HG02678 (cell line): ENCODE data around the gene LPCAT3.

Experiments
- ATAC-seq: cut with Tn5 transposase; IDR thresholded peaks from one replicate; pipeline ENCODE4 v1.9.1; 2021; ENCODE audit warnings: mild to moderate bottlenecking, moderate library complexity; ENCODE audit not compliant: unreplicated experiment

Gene LPCAT3

DNA sequence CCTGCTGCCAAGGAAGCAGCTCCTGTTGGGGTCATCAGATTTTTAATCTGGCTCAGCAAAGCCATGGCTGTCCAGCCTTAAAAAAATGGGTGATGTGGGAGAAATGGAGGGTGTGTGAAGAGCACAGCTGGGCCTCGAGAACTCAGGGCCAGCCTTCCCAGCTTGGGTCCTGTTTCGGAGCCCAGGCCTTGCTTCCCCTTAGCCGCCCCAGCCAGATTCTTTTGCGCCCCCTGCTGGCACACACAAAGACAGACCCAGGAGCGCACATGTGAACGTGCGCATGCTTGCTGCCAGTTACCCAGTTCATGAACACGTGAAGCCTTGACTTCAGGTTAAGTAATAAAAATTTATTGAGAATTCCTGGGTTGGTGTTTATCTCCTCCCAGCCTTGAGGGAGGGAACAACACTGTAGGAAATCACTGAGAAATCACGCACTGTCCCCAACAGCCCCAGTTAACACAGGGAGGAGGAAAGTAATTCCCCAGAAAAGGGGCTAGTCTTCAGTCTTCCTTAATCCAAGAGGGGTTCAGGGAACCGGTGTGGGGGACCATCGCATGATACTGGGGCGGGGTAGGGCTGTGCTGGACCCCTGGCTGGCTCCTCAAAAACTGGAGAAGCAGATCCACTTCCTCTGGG, 53.1 kb downstream of the LPCAT3 start:
- ATAC-seq, result peak; percentile 44

DNA sequence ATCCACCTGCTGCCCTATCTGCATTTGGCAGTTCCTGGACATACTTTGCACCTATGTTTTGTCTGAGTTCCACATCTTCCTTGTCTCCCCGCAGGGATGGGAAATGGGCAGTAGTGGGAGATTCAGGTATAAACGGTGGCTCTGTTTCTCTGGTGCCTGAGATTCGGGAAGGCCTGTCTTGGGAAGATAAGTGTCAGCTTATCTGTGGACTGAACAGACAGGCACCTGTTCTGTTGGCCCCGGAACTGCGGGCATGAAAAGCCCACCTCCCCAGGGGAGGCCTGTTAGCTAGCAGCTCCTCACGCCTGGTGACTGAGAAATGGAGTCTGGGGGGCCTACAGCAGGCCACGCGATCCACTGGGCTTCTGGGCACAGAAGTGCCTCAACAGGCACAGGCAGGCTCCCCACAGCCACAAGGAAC, 53.7 kb downstream of the LPCAT3 start:
- no peak for ATAC-seq

DNA sequence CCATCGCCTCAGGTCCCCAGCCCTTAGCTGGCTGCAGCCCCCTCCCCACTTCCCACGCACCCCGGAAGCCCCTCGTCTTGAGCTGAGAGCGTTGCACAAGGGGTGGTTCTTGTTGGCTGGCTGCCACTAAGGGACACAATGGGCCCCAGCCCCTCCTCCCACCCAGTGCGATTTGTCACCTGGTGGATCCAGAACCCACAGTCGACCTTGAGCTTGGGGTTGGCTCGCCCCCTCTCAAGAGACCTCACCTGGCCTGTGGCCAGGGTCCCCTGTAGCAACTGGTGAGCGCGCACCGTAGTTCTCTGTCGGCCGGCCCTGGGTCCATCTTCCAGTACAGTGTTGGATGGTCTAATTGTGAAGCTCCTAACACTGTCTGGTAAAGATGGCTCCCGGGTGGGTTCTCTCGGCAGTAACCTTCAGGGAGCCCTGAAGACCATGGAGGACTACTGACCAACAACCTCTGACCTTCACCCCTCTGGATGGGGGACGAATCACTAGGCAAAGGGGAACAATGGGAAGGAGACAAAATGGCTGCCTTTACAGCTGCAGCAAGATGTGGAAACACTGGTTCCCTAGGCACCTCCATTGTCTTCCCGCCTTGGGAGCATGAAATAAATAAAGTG, 54.4 kb downstream of the LPCAT3 start:
- ATAC-seq, result no peak

DNA sequence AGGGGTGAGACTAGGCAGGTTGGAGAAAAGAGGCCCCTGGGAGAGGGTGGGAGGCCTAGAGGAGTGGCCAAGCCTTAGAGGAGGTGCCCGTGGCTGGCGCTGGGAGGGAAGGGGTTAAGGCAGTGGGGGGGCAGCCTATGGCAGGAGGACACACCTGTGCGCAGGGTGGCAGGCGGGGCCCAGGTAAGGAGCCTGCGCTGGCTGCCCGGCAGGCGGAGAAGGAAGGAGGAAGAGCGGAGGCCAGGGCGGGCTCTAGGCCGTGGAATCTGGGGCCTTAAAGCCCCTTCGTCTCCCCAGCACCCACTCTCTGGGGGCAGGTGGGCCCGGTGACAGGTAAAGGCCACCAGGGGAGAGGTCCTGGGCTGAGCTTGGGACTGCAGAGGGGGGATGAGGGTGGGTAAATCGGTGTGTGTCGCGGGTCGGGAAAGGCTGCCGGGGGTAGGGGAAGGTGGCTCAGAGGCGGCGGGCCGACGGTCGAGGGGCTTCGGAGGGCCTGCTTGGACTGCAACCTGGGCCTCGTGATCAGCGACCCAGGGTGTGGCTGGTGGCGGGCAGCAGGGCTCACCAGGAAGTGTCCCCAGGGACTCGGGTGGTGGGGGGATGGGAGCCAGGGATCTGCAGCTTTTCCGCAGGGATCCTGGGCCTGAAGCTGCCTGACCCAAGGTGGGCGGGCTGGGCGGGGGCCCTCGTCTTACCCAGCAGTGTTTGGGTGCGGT, 55.1 kb downstream of the LPCAT3 start:
- ATAC-seq, result no peak

DNA sequence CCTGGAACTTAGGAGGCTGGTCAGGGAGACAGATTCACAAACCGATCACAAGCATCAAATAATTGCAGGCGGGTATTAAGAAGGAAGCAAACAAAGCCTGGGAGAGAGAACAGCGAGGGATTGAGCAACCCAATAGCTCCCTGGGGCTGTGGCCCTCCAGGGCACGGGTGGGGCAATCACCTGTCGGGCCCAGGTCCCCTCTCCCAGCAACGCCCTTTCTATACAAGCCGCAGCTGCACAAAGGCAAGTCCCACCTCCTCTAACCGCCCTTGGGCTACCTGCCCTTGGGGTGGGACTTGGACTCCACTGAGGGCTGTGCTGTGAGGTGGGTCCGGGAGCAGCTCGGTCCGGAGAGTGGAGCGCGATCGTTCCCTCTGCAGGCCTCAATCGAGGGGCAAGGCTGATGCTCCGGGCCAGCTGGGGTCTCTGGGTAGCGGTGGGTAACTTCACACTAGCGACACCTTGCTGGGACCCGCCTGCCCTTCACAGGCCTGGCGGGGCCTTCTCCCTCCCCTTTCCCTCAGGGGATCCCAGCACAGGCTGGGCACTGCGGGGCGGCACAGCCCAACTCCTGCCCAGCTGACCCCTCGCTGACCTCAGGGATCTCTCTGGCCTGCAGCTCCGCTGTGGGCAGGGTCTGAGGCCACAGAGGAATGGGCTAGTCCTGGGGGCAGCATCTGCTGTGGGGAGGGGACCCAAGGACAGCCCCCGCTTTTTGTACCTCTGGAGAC, 55.8 kb downstream of the LPCAT3 start:
- no peak for ATAC-seq

DNA sequence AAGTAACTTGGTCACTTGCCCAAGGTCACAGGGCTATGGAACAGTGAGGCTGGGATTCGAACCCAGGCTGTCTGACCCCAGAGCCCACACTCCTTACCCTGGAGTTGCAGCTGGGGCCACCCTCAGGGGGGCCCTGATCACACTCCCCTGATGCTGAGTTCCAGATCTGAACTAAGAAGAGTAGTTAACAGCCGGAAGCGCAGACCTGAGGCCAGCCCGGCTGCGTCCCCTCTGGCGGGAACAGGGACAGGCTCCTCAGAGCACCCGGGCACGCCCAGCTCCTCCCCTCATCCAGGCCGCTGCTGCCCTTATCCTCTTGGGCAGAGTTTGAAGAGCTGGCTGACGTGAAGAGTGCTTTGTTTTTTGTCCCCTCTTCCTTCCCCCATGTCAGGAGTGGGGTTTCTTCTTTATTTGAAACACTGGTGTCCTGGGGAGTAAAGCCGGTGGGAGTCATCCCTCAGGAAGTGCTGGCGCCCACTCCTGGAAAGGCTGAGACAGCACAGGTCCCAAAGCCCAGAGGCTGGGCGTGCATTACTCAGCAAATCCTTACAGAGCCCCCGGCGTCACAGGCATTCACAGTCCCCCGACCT, 56.5 kb downstream of the LPCAT3 start:
- no peak for ATAC-seq

DNA sequence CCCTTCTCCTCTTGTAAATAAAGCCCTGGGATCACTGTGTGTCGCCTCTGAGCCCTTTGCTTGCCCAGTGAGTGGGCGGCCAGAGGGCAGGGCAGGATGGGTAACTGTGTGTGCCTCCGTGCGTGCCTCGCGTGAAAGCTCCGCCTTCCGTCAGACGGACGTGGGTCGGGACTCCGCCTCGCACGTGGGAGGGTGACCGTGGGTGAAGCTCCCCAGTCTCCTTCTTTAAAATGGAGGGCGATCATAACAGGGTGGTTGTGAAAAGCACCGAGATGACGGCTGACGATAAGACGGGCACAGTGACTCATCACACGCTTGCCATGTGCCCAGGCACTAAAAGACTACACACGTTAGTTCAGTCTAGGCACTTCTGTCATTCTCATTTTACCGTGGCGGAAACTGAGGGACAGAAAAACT, 57.0 kb downstream of the LPCAT3 start:
- ATAC-seq, result no peak

DNA sequence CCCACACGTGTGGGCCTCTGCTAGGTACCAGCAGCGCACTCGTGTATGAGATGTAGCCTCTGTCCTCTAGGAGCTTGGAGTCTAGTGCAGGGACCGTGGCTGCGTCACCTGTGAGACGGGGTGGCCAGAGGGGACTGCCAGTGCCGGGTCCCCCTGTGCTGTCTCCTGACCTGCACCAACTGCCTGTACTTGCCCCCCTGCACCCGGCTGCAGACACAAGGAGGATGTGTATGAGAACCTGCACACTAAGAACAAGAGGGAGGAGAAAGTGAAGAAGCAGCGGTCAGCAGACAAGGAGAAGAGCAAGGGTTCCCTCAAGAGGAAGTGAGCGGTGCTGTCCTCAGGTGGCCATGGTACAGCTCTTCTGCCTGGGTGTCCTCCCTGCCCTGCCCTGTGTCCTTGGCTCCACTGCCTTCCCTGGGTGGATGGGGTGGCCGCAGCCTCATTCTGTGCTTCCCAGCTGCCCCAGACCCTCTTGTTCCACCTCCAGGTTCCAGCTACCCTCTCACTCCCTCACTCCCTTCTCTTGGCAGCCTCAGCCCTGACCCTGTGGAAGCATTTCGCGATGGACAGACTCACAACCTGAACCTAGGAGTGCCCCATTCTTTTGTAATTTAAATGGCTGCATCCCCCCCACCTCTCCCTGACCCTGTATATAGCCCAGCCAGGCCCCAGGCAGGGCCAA, 57.5 kb downstream of the LPCAT3 start:
- ATAC-seq, result no peak

DNA sequence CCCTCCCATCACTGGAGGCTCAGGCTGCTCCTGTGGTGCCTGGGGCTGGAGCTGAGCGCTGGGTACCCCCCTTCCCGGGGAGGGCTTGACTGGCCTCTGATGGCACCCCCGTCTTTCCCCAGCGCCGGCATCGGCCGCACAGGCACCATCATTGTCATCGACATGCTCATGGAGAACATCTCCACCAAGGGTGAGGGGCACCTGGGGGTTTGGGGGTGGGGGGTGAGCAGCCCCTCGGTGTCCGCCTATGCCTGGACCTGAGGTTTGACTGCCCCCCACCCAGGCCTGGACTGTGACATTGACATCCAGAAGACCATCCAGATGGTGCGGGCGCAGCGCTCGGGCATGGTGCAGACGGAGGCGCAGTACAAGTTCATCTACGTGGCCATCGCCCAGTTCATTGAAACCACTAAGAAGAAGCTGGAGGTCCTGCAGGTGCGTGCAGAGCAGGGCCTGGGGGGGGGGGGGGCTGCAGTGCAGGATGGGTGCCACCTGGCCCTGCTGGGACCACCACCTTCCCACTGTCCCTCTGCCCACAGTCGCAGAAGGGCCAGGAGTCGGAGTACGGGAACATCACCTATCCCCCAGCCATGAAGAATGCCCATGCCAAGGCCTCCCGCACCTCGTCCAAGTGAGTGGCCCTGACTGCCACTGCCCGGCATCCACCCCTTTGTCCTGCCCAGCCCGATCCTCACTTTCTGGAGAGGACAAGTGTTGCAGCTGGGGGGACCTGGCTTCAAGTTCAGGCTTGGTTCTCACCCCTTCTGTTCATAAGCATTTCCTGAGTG, 58.3 kb downstream of the LPCAT3 start:
- no peak for ATAC-seq

DNA sequence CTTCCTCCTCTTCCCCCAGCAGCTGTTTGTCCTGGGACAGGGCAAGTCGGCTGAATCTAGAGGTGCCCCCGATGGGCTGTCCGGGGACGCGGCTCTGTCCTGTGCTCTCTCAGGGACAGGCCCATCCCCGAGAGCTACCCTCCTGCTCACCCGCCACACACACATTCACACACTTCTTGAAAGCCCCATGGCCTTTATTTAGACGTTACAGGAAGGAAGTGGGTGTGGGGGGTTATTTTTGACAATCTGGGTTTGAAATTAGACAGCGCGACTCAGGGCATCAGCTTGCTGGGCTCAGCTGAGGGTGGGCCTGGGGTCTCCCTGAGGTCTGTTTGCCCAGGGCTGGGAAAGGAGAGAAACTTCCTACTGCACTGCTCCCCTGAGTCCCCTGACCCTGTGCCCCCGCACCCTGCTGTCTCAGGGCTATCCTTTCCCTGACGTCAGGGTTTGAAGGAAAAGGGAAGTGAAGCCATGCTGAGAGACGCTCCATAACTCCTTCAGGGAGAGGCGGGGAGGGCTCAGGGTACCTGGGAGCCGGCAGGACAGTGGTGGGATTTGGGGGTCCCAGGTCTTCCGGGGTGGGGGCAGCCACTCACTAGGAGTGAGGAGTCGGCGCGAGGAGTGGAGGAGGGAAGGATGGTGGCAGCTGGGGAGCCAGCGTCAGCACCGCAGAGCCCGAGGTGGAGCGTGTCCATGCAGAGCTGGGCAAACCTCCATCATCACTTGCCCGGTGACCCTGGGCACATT, 59.0 kb downstream of the LPCAT3 start:
- ATAC-seq, result peak; percentile 61

DNA sequence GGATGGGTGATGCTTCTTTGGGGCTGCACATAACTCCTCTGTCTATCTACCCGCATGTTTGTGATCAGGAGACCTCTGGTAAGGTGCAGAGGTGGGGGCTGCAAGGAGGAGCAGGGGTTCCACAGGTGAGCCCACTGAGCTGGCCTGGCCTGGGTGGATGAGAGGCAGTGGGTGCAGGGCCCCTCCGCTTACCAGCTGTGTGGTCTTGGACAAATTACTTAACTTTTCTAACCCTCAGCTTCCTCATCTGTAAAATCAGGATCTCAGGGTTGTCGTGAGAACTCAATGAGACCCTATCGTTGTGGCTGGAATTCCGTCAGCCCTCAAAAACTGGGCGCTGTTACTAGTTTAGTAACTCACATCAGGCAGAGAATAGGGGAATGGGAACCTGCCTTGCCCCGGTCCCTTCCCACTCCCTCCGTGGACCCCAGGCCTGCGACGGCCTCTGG, 59.6 kb downstream of the LPCAT3 start:
- no peak for ATAC-seq

DNA sequence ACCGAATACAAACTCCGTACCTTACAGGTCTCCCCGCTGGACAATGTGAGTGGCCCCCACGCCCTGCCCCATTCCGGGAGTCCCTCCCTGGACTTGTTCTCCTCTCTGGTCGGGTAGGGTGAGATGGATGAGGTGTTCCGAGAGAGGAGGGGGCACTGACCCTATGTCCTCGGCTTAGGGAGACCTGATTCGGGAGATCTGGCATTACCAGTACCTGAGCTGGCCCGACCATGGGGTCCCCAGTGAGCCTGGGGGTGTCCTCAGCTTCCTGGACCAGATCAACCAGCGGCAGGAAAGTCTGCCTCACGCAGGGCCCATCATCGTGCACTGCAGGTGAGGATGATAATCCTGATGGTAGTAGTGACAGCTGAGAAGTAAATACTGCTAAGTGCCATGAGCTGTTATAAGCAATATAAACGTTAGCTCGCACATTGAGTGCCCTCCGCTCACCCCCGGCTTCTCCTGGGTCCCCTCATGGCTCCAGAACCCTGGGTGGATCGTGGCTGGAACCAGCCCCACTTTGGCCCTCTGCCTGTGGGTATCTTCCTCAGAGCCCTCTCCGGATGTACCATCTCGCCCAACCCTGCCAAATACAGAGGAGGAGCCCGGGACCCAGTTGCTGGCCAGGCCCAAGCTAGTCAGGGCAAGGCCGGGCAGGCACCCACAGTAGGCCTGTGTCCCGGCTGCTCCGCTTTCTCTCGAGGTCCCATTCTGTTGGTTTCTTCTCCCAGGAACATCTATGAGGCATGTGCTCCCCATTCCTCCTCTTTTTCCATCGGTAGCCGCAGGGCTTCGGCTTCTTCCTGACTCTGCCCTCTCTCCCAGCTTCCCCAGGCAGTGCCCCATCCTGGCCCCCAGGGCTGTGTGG, 60.3 kb downstream of the LPCAT3 start:
- ATAC-seq, result no peak

DNA sequence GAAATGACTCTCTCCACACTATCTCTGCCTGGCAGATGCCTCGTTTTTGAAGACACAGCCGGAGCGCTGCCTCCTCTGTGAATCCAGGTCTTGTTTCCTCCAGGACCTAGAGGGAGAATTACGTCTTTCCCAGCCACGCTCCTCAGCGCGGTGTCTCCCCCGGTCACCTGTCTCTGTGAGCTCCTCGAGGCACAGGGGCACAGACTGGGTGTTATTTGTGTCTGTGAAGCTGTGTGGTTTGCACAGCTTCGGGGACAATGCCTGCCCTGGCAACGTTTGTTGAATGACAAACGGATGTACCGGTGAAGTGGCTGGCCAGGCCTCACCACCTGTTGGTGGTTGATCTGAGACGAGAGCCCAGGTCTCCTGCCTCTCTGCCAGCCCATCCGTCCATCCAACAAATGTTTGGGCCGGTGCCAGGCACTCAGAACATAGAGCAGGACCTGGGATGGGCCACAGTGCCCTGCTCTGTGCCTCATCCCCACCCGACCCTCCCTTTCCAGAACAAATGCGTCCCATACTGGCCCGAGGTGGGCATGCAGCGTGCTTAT, 61.0 kb downstream of the LPCAT3 start:
- no peak for ATAC-seq

DNA sequence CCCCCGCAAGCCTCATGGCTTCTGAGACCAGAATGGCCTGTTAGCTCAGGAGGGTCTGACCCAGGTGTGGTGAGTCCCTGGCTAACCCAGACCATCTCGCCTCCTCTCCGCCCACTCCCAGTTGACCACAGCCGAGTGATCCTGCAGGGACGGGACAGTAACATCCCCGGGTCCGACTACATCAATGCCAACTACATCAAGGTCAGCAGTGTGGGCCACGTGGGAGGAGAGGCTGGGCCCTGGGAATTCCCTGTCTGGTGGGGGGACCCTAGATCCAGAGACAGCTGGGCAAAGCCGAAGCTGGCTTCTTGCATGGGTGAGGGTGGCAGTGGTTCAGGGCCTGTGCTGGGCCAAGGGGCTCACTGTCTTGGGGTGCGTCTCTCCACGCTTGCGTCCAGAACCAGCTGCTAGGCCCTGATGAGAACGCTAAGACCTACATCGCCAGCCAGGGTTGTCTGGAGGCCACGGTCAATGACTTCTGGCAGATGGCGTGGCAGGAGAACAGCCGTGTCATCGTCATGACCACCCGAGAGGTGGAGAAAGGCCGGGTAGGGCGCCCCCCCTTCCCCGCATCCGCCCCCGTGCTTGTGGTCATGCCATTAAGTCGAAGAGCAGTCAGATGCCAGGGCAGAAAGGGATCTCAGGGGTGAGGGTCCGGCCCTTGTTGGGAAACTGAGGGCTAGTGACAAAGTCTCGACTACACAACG, 62.1 kb downstream of the LPCAT3 start:
- no peak for ATAC-seq

DNA sequence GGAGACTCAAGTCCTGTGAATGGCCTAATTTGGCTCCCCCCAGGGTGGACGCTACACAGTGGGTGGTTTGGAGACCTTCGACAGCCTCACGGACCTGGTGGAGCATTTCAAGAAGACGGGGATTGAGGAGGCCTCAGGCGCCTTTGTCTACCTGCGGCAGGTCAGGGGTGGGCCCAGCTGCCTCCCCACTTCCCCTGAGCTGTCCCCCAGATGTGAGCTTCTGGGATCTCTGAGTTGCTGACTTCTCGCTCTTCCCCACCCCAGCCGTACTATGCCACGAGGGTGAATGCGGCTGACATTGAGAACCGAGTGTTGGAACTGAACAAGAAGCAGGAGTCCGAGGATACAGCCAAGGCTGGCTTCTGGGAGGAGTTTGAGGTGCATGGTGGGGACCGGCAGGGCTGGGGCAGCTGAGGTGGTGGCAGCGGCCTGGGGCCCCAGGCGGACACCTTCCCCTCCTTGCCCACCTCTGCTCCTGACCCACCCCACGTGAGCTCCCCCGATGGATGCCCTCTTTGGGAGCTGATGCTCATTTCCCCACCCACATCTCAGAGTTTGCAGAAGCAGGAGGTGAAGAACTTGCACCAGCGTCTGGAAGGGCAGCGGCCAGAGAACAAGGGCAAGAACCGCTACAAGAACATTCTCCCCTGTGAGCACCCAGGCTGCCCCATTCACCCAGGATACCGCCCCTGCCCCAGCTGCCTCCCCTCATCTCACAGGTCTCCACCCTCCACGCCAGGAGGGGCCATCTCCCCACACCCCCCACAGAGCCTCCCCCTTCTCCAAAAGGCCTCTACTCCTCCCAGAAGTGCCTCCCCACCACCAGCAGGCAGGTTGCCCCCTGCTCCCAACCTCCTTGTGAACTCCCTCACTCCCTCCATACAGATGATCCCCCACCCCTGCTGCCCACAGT, 62.9 kb downstream of the LPCAT3 start:
- ATAC-seq, result no peak
